BLaER1 (cell line): ENCODE data around the gene SMIM1.
A peak's percentile ranks its signal among the peaks of the same experiment; 100 is the strongest.

Source experiments
- H3K27ac ChIP-seq: shearing (Covaris generic); formaldehyde crosslinking; 2 replicates; pipeline ENCODE4 v1.8.1; 2022
- H3K27me3 ChIP-seq: shearing (Covaris generic); formaldehyde crosslinking; 2 replicates; pipeline ENCODE4 v1.8.1; 2022
- H3K36me3 ChIP-seq: shearing (Covaris generic); formaldehyde crosslinking; 2 replicates; pipeline ENCODE4 v1.8.1; 2022
- H3K4me1 ChIP-seq: shearing (Covaris generic); formaldehyde crosslinking; 2 replicates; pipeline ENCODE4 v1.8.1; 2022
- H3K4me2 ChIP-seq: shearing (Covaris generic); formaldehyde crosslinking; 2 replicates; pipeline ENCODE4 v1.8.1; 2022
- H3K4me3 ChIP-seq: shearing (Covaris generic); formaldehyde crosslinking; 2 replicates; pipeline ENCODE4 v1.8.1; 2022
- H3K9ac ChIP-seq: shearing (Covaris generic); formaldehyde crosslinking; 2 replicates; pipeline ENCODE4 v1.8.1; 2022
- H3K9me3 ChIP-seq: shearing (Covaris generic); formaldehyde crosslinking; 2 replicates; pipeline ENCODE4 v1.8.1; 2022
- H4K20me1 ChIP-seq: shearing (Covaris generic); formaldehyde crosslinking; 2 replicates; pipeline ENCODE4 v1.8.1; 2022
- Cebpa-rat ChIP-seq: shearing (Covaris generic); IDR thresholded peaks from 2 replicates; pipeline ENCODE4 v1.8.1; 2022

The SMIM1 gene

GRCh38 chr1:3783651-3784474, 11.3 kb downstream of the SMIM1 start:
- Histone ChIP-seq H3K4me1 (peaks cover 71% of the 10 kb centered on the region), H3K36me3 (peaks cover 79% of the 10 kb centered on the region), H3K4me2 (peak overlapping the region; percentile 90), H4K20me1 (peaks cover 99% of the 10 kb centered on the region), H3K27me3 (no peaks in the 10 kb centered on the region), H3K9ac (peak overlapping the region; percentile 25; the same call in 1 of the 2 replicates), H3K9me3 (no peaks in the 10 kb centered on the region), H3K27ac (peak overlapping the region; percentile 64; the same call in 1 of the 2 replicates), H3K4me3 (peak overlapping the region; percentile 17; the same call in 1 of the 2 replicates)
- TF ChIP-seq Cebpa-rat: no peak

- H4K20me1 ChIP-seq: peaks cover 99% of the 10 kb centered on the region
- H3K4me2 ChIP-seq: peak overlapping the region; percentile 90
- H3K4me1 ChIP-seq: peaks cover 83% of the 10 kb centered on the region
- H3K4me3 ChIP-seq: peak overlapping the region; percentile 17; the same call in 1 of the 2 replicates
- H3K9me3 ChIP-seq: no peaks in the 10 kb centered on the region
- peaks cover 69% of the 10 kb centered on the region for H3K36me3 ChIP-seq
- TF ChIP-seq Cebpa-rat: no peak
- H3K27me3 ChIP-seq: no peaks in the 10 kb centered on the region
- peak overlapping the region; percentile 26; the same call in 1 of the 2 replicates for H3K27ac ChIP-seq
- H3K9ac ChIP-seq: peak overlapping the region; percentile 25; the same call in 1 of the 2 replicates
Measured at GRCh38 chr1:3785045-3785444, 12.5 kb downstream of the SMIM1 start.

GRCh38 chr1:3785456-3786157, 13.1 kb downstream of the SMIM1 start:
- H3K36me3 ChIP-seq: peaks cover 69% of the 10 kb centered on the region
- H3K27ac ChIP-seq: no peak overlapping the region
- TF ChIP-seq Cebpa-rat: no peak

GRCh38 chr1:3786468-3787348, 14.2 kb downstream of the SMIM1 start:
- Histone ChIP-seq H3K36me3 (peaks cover 67% of the 10 kb centered on the region), H3K27me3 (no peaks in the 10 kb centered on the region), H3K9me3 (no peaks in the 10 kb centered on the region), H3K9ac (no peak overlapping the region), H4K20me1 (peaks cover 100% of the 10 kb centered on the region), H3K4me2 (peak overlapping the region; percentile 90), H3K4me1 (peaks cover 98% of the 10 kb centered on the region), H3K4me3 (no peak overlapping the region), H3K27ac (no peak overlapping the region)
- TF ChIP-seq Cebpa-rat: no peak

More at GRCh38 chr1:3785456-3786157, 13.1 kb downstream of the SMIM1 start:
- H3K4me3 ChIP-seq: peak overlapping the region; percentile 17; the same call in 1 of the 2 replicates
- peak overlapping the region; percentile 90 for H3K4me2 ChIP-seq
- peaks cover 88% of the 10 kb centered on the region for H3K4me1 ChIP-seq
- H4K20me1 ChIP-seq: peaks cover 100% of the 10 kb centered on the region
- H3K9me3 ChIP-seq: no peaks in the 10 kb centered on the region
- H3K27me3 ChIP-seq: no peaks in the 10 kb centered on the region
- no peak overlapping the region; the same call in 1 of the 2 replicates for H3K9ac ChIP-seq

- H3K36me3 ChIP-seq: peaks cover 66% of the 10 kb centered on the region
- TF ChIP-seq Cebpa-rat: no peak
- peak overlapping the region; percentile 90 for H3K4me2 ChIP-seq
- H3K27me3 ChIP-seq: no peaks in the 10 kb centered on the region
- H4K20me1 ChIP-seq: peaks cover 100% of the 10 kb centered on the region
- no peaks in the 10 kb centered on the region for H3K9me3 ChIP-seq
- H3K27ac ChIP-seq: no peak overlapping the region
- H3K4me3 ChIP-seq: peak overlapping the region; percentile 38; the same call in 1 of the 2 replicates
- peaks cover 92% of the 10 kb centered on the region for H3K4me1 ChIP-seq
- no peak overlapping the region for H3K9ac ChIP-seq
Measured at GRCh38 chr1:3787349-3787715, 14.8 kb downstream of the SMIM1 start.

GRCh38 chr1:3787745-3788605, 15.4 kb downstream of the SMIM1 start:
- Histone ChIP-seq H3K4me2 (peak overlapping the region; percentile 90), H3K27ac (no peak overlapping the region), H3K36me3 (peaks cover 66% of the 10 kb centered on the region), H3K4me1 (peaks cover 86% of the 10 kb centered on the region), H3K4me3 (peak overlapping the region; percentile 38), H3K9ac (0 out of 2 replicates have a peak overlapping the region, but pooled peaks have one; percentile 10), H3K27me3 (no peaks in the 10 kb centered on the region), H4K20me1 (peaks cover 100% of the 10 kb centered on the region), H3K9me3 (no peaks in the 10 kb centered on the region)
- TF ChIP-seq Cebpa-rat: no peak

- Histone ChIP-seq H3K9me3 (no peaks in the 10 kb centered on the region), H3K36me3 (peaks cover 73% of the 10 kb centered on the region), H3K9ac (peak overlapping the region; percentile 63), H3K4me3 (peak overlapping the region; percentile 15), H3K4me2 (peak overlapping the region; percentile 90), H4K20me1 (peaks cover 100% of the 10 kb centered on the region), H3K27me3 (no peaks in the 10 kb centered on the region), H3K27ac (peak overlapping the region; percentile 25; the same call in 1 of the 2 replicates), H3K4me1 (peaks cover 83% of the 10 kb centered on the region)
- no peak for TF ChIP-seq Cebpa-rat
Measured at GRCh38 chr1:3788756-3789420, 16.3 kb downstream of the SMIM1 start.
